HCEC 1CT (cell line): ENCODE data around the gene CGB2.

Source experiments
- DNase-seq: peaks from one replicate; pipeline ENCODE4 v3.0.0-alpha.2; 2017

Gene CGB2

GRCh38 chr19:49070416-49070815 is 38.7 kb downstream of the CGB2 start:
- no peak for DNase-seq

- no peak for DNase-seq
Observed at GRCh38 chr19:49071860-49072547, 40.3 kb downstream of the CGB2 start.

DNA sequence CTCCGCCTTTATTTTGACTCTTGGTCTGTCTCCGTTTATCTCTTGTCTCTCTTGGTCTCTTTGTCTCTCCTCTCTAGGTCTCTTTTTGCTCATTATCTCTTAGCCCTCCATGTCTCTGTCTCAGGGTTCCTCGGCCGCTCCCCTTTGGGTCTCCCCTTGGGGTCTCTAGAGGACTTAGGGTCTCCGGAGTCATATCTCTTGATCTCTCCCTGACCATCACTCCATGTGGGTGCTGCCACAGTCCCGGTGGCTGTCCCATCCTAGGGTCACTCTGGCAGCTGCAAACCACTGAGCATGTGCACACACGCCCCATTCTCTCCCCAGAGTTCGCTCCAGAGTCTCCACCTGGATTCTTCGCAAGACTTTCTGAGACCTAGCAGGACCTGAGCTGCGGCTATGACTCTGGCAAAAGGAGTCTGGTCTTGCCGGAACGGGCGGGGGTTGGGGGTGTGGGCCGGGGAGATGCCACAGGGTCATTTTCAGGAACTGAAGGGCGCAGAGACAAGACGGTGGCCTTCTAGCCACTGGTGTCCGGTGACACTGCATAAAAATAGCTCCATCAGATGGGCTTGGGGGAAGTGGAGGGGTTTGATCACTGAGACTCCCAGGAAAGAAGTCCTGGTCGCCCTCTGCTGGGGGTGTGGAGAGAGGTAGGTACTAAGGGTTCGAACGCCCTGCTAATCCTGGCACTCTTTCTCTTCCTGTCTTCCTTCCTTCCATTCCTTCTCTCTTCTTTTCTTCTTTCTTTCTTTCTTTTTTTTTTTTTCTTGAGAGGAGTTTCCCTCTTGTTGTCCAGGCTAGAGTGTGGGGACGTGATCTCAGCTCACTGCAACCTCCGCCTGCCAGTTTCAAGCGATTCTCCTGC is 42.1 kb downstream of the CGB2 start:
- DNase-seq: no peak

DNA sequence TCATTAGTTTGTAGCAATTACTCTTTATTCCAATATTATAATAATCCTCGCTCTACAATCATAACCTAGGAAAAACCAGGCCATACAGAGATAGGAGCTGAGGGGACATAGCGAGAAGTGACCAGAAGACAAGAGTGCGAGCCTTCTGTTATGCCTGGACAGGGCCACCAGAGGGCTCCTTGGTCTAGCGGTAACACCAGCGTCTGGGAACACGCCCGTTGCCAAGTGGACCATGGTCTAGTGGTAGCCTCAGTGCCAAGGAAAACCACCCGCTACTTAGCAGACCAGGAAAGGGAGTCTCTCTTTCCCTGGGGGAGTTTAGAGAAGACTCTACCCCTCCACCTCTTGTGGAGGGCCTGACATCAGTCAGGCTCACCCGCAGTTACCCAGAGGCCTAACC is 43.2 kb downstream of the CGB2 start:
- DNase-seq: peak; percentile 41

DNA sequence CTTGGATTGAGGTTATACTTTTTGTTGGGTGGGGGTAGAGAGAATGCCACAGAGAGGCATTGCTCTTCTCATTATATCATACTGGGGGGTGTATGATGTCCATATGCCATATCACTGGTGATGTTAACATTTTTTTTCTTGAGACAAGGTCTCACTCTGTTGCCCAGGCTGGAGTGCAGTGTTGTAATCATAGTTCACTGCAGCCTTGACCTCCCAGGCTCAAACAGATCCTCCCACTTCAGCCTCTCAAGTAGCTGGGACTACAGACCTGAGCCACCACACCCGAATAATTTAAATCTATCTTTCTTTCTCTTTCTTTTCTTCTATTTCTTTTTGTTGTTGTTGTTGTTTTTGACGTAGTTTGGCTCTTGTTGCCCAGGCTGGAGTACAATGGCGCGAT is 48.7 kb downstream of the CGB2 start:
- DNase-seq: no peak

DNA sequence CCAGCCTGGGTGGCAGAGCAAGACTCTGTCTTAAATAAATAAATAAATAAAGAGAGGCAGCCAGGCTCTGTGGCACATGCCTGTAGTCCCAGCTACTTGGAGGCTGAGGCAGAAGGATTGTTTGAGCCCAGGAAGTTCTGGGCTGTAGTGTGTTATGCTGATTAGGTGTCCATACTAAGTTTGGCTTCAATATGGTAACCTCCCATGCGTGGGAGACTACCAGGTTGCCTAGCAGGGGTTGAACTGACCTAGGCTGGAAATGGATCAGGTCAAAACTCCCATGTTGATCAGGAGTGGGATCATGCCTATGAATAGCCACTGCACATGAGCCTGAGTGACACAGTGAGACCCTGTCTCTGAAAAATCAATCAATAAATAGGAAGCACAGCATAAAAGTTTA is 49.6 kb downstream of the CGB2 start:
- DNase-seq: no peak
